Mucosa of stomach (tissue), 1 donor: Measurements from ENCODE around the gene ESRRA.

Experiments
- H3K27me3 ChIP-seq: one replicate; pipeline ENCODE4 v1.7.0; 2013; ENCODE audit warnings: mild to moderate bottlenecking, low read length; ENCODE audit not compliant: control insufficient read depth, insufficient read depth
- H3K36me3 ChIP-seq: one replicate; pipeline ENCODE4 v1.7.0; 2013; ENCODE audit warnings: low read length; ENCODE audit not compliant: control insufficient read depth, insufficient read depth
- H3K4me1 ChIP-seq: one replicate; pipeline ENCODE4 v1.7.0; 2013; ENCODE audit warnings: mild to moderate bottlenecking, low read length; ENCODE audit not compliant: control insufficient read depth, insufficient read depth
- H3K4me3 ChIP-seq: one replicate; pipeline ENCODE4 v1.7.0; 2013; ENCODE audit warnings: low read length
- H3K9ac ChIP-seq: one replicate; pipeline ENCODE4 v1.7.0; 2013; ENCODE audit warnings: mild to moderate bottlenecking, low read length, moderate library complexity
- H3K9me3 ChIP-seq: one replicate; pipeline ENCODE4 v1.7.0; 2013; ENCODE audit warnings: mild to moderate bottlenecking, low read length, moderate library complexity; ENCODE audit not compliant: control insufficient read depth
- donor health status: Pancreatic carcinoma.

ESRRA gene

DNA sequence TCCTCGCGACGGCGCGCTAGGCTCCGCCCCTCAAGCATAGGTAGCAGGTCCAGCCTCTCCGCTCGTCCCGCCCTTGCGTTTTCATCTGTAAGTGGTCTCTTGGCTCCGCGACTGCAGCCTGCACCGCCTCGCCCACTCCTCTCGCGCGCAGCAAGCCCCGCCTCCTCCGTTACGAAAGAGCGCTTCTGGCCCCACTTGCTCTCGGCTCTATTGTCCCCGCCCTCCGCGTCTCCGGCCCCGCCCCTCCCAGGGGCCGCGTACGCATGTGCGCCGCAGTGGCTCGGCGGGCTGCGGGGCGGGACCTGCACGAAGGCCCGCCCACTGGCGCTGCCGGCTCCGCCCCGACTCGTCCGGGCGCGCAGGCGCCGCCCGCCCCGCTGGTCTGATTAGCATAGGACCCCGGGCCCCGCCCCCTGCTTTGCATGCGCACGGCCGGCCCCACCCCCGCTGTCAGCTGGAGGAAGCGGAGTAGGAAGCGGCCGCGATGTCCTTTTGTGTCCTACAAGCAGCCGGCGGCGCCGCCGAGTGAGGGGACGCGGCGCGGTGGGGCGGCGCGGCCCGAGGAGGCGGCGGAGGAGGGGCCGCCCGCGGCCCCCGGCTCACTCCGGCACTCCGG, at the start of gene ESRRA:
Gene ESRRA (plus strand): TSS at position 450 of the 616 bp plus-strand sequence. CDS start 1,656 bp downstream, outside the sequence.
- H3K4me3 ChIP-seq: peak within 1 kb of the TSS; percentile 87
- H3K36me3 ChIP-seq: no peaks in the 10 kb centered on the region
- H3K4me1 ChIP-seq: peaks cover 33% of the 10 kb centered on the region
- no peaks in the 10 kb centered on the region for H3K9me3 ChIP-seq
- peaks cover 9% of the 10 kb centered on the region for H3K27me3 ChIP-seq
- H3K9ac ChIP-seq: peak within 1 kb of the TSS; percentile 82

DNA sequence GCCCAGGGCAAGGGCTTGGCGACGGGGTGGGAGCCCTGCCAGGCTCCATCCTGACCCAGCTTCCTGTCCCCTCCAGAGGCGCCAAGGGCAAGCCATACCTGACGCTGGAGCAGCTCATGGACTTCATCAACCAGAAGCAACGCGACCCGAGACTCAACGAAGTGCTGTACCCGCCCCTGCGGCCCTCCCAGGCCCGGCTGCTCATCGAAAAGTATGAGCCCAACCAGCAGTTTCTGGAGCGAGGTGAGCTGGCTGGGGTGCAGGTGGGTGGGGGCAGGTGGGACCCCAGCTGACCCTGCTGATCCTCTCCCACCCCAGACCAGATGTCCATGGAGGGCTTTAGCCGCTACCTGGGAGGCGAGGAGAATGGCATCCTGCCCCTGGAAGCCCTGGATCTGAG, 49.0 kb upstream of the ESRRA start:
- Histone ChIP-seq H3K36me3 (peaks cover 21% of the 10 kb centered on the region), H3K4me3 (no peak overlapping the region), H3K9me3 (no peaks in the 10 kb centered on the region), H3K27me3 (no peaks in the 10 kb centered on the region), H3K4me1 (peaks cover 21% of the 10 kb centered on the region), H3K9ac (no peak overlapping the region)

GRCh38 chr11:64258356-64258755, 47.0 kb upstream of the ESRRA start:
- Histone ChIP-seq H3K9me3 (no peaks in the 10 kb centered on the region), H3K9ac (no peak overlapping the region), H3K4me3 (no peak overlapping the region), H3K27me3 (no peaks in the 10 kb centered on the region), H3K4me1 (peaks cover 6% of the 10 kb centered on the region), H3K36me3 (peaks cover 28% of the 10 kb centered on the region)

- peaks cover 33% of the 10 kb centered on the region for H3K36me3 ChIP-seq
- H3K9me3 ChIP-seq: no peaks in the 10 kb centered on the region
- no peaks in the 10 kb centered on the region for H3K4me1 ChIP-seq
- no peaks in the 10 kb centered on the region for H3K27me3 ChIP-seq
- no peak overlapping the region for H3K9ac ChIP-seq
- no peak overlapping the region for H3K4me3 ChIP-seq
Measured at GRCh38 chr11:64258946-64259532, 46.3 kb upstream of the ESRRA start.

DNA sequence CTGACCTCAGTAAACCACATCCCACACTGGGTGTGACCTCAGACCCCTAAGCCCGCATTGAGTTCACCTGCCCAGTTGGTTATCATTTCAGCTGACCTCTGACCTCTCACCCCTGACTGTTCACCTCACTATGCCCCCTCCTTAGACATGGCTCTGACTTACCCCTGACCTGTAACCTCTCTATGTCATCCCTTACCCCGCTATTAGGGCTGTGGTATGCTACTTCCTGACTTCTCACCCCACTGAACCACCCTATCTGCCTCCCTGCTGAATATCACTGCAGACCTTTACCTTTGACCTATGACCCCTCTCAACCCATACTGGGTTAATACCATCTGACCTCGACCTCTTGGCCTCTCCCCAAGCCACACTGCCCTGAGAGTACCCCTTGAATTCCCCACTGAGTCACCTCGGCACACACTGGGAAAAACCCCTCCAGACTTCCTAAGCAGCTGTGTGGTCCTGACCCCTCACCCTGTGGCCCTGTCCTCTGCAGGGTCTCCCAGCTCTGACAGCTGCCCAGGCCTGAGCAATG, 45.7 kb upstream of the ESRRA start:
- no peaks in the 10 kb centered on the region for H3K4me1 ChIP-seq
- no peaks in the 10 kb centered on the region for H3K27me3 ChIP-seq
- H3K36me3 ChIP-seq: peaks cover 32% of the 10 kb centered on the region
- no peak overlapping the region for H3K9ac ChIP-seq
- H3K9me3 ChIP-seq: no peaks in the 10 kb centered on the region
- no peak overlapping the region for H3K4me3 ChIP-seq

DNA sequence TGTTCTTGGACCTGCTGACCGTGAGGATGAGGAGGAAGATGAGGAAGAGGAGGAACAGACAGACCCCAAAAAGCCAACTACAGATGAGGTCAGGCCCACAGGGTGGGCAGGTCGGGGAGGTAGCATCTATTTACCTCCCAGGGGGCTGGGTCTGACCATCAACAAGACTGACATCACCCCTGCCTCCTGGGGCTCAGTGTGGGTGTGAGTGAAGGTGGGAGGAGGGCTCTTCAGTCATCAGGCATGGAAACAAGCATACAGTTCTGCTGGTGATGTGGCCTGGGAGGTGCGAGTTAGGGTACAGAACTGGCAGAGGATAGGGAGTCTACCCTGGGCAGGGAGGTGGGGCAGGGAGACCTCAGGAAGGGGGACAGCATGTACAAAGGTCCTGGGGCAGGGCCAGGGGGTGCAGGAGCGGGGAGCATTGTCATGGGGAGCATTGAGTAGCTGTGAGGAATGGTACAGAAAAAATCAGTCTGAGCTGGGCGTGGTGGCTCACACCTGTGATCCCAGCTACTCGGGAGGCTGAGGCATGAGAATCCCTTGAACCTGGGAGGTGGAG, 45.1 kb upstream of the ESRRA start:
- H3K9ac ChIP-seq: no peak overlapping the region
- H3K9me3 ChIP-seq: no peaks in the 10 kb centered on the region
- H3K4me3 ChIP-seq: no peak overlapping the region
- H3K27me3 ChIP-seq: no peaks in the 10 kb centered on the region
- no peaks in the 10 kb centered on the region for H3K4me1 ChIP-seq
- H3K36me3 ChIP-seq: peaks cover 26% of the 10 kb centered on the region

GRCh38 chr11:64261556-64262080, 43.7 kb upstream of the ESRRA start:
- Histone ChIP-seq H3K36me3 (peaks cover 17% of the 10 kb centered on the region), H3K27me3 (no peaks in the 10 kb centered on the region)

GRCh38 chr11:64262271-64263002, 42.9 kb upstream of the ESRRA start:
- Histone ChIP-seq H3K9ac (no peak overlapping the region), H3K36me3 (peaks cover 17% of the 10 kb centered on the region), H3K4me3 (no peak overlapping the region), H3K4me1 (peaks cover 6% of the 10 kb centered on the region), H3K9me3 (no peaks in the 10 kb centered on the region), H3K27me3 (no peaks in the 10 kb centered on the region)

More at GRCh38 chr11:64261556-64262080, 43.7 kb upstream of the ESRRA start:
- no peaks in the 10 kb centered on the region for H3K4me1 ChIP-seq
- no peak overlapping the region for H3K9ac ChIP-seq
- no peaks in the 10 kb centered on the region for H3K9me3 ChIP-seq
- no peak overlapping the region for H3K4me3 ChIP-seq

GRCh38 chr11:64263021-64263946, 42.0 kb upstream of the ESRRA start:
- H3K9ac ChIP-seq: no peak overlapping the region
- H3K36me3 ChIP-seq: peaks cover 17% of the 10 kb centered on the region
- H3K9me3 ChIP-seq: no peaks in the 10 kb centered on the region
- peaks cover 14% of the 10 kb centered on the region for H3K4me1 ChIP-seq
- no peaks in the 10 kb centered on the region for H3K27me3 ChIP-seq
- no peak overlapping the region for H3K4me3 ChIP-seq

GRCh38 chr11:64263947-64264317, 41.4 kb upstream of the ESRRA start:
- peaks cover 17% of the 10 kb centered on the region for H3K36me3 ChIP-seq
- no peaks in the 10 kb centered on the region for H3K27me3 ChIP-seq
- H3K4me3 ChIP-seq: no peak overlapping the region
- no peak overlapping the region for H3K9ac ChIP-seq
- H3K4me1 ChIP-seq: peaks cover 21% of the 10 kb centered on the region
- no peaks in the 10 kb centered on the region for H3K9me3 ChIP-seq

- peaks cover 17% of the 10 kb centered on the region for H3K36me3 ChIP-seq
- H3K9ac ChIP-seq: no peak overlapping the region
- H3K4me3 ChIP-seq: no peak overlapping the region
- no peaks in the 10 kb centered on the region for H3K27me3 ChIP-seq
- peaks cover 22% of the 10 kb centered on the region for H3K4me1 ChIP-seq
- H3K9me3 ChIP-seq: no peaks in the 10 kb centered on the region
Measured at GRCh38 chr11:64264371-64264852, 40.9 kb upstream of the ESRRA start.
